Uterus (tissue), 4 donors: Measurements from ENCODE around the gene SLX4IP. TPM values are rescaled to one million over a fixed set of nuclear protein-coding genes. Genes with fewer than 3 reads are reported as not detected.

ENCODE experiments used
- DNase-seq, 2 donors: peaks; one replicate each; pipeline ENCODE4 v3.0.0-alpha.2; 2019 to 2020
- H3K27ac ChIP-seq, 2 donors: fragments of 200-600 bp; sonication (generic); 1 replicate in 1 of 2; 2 replicates in 1 of 2; pipeline ENCODE4 v1.5.1; 2016 to 2018
- H3K27me3 ChIP-seq, 2 donors: fragments of 200-600 bp; sonication (generic); one replicate each; pipeline ENCODE4 v1.5.1; 2018 to 2019; ENCODE audit warnings: control low read depth in 1 of 2
- H3K36me3 ChIP-seq, 2 donors: fragments of 200-600 bp; sonication (generic); one replicate each; pipeline ENCODE4 v1.5.1; 2019; ENCODE audit warnings: control low read depth in 1 of 2
- H3K4me1 ChIP-seq, 2 donors: fragments of 200-600 bp; sonication (generic); one replicate each; pipeline ENCODE4 v1.5.1; 2018 to 2019; ENCODE audit warnings: control low read depth in 1 of 2
- H3K4me3 ChIP-seq, 2 donors: fragments of 200-600 bp; sonication (generic); 1 replicate in 1 of 2; 2 replicates in 1 of 2; pipeline ENCODE4 v1.5.1; 2018 to 2019; ENCODE audit warnings: mild to moderate bottlenecking in 1 of 2
- H3K9me3 ChIP-seq, 2 donors: fragments of 200-600 bp; sonication (generic); one replicate each; pipeline ENCODE4 v1.5.1; 2019; ENCODE audit warnings: control low read depth in 1 of 2
- CTCF ChIP-seq, 4 experiments: fragments of 200-600 bp in 2 of 4; fragments of 450-650 bp in 2 of 4; sonication (generic) in 2 of 4; IDR thresholded peaks; one replicate each; pipeline ENCODE4 v1.5.1; 2016 to 2019; ENCODE audit warnings: antibody characterized with exemption in 4 of 4, mild to moderate bottlenecking in 2 of 4, moderate library complexity in 1 of 4
- POLR2A ChIP-seq, 2 donors: fragments of 450-650 bp; IDR thresholded peaks; one replicate each; pipeline ENCODE4 v1.6.1; 2016; ENCODE audit warnings: antibody characterized with exemption in 2 of 2, mild to moderate bottlenecking in 1 of 2, moderate library complexity in 1 of 2
- intact Hi-C: fragments of 100-400 bp; cut with DNase I; formaldehyde crosslinking; loops from one replicate; pipeline ENCODE4 v1.15.1; 2023; ENCODE audit warnings: low total_unique reads
- total RNA-seq, 4 donors: library from RNA; depleted of rRNA in 3 of 4; stranded (reverse); fragments of >200 nt in 3 of 4; gene quantifications; one replicate each; pipeline versions ENCODE4 v1.1.0 to v1.2.4, GENCODE V29; 2014 to 2023
- donor health status: DM: yes; HTN: yes; CAD: no.

Gene SLX4IP
- total RNA-seq, 4 donors from 2014 or later = 0.51 to 7.1 (median 2.0) TPM

GRCh38 chr20:10490257-10490656 lies 55.2 kb downstream of the SLX4IP start:
- H3K4me1 ChIP-seq = no peaks in the 10 kb centered on the region
- TF ChIP-seq CTCF (IDR thresholded peaks at IDR 0.05) (no peak), POLR2A (IDR thresholded peaks at IDR 0.05) (no peak)
- intact Hi-C loops = no loop called here
- DNase-seq = no peak
- no peaks in the 10 kb centered on the region for H3K36me3 ChIP-seq
- H3K27ac ChIP-seq = no peak overlapping the region
- no peaks in the 10 kb centered on the region for H3K9me3 ChIP-seq
- no peaks in the 10 kb centered on the region for H3K27me3 ChIP-seq
- H3K4me3 ChIP-seq = no peak overlapping the region

- Histone ChIP-seq H3K36me3 (no peaks in the 10 kb centered on the region), H3K27ac (no peak overlapping the region), H3K27me3 (no peaks in the 10 kb centered on the region), H3K4me1 (no peaks in the 10 kb centered on the region), H3K9me3 (no peaks in the 10 kb centered on the region), H3K4me3 (no peak overlapping the region)
- no peak for DNase-seq
- TF ChIP-seq CTCF (IDR thresholded peaks at IDR 0.05) (no peak), POLR2A (IDR thresholded peaks at IDR 0.05) (no peak)
- intact Hi-C loops = no loop called here
Measured at GRCh38 chr20:10490706-10491105, 55.6 kb downstream of the SLX4IP start.

- Histone ChIP-seq H3K9me3 (no peaks in the 10 kb centered on the region), H3K36me3 (no peaks in the 10 kb centered on the region), H3K27me3 (no peaks in the 10 kb centered on the region), H3K4me3 (no peak overlapping the region), H3K27ac (no peak overlapping the region), H3K4me1 (no peaks in the 10 kb centered on the region)
- intact Hi-C loops = no loop called here
- TF ChIP-seq POLR2A (IDR thresholded peaks at IDR 0.05) = no peak
- TF ChIP-seq CTCF (IDR thresholded peaks at IDR 0.05) = no peak
- DNase-seq = no peak
Measured at GRCh38 chr20:10492065-10492464, 57.0 kb downstream of the SLX4IP start.

GRCh38 chr20:10492844-10493243 lies 57.7 kb downstream of the SLX4IP start:
- no peaks in the 10 kb centered on the region for H3K4me1 ChIP-seq
- intact Hi-C loops = no loop called here
- H3K9me3 ChIP-seq = no peaks in the 10 kb centered on the region
- no peaks in the 10 kb centered on the region for H3K36me3 ChIP-seq
- DNase-seq = no peak
- H3K27ac ChIP-seq = no peak overlapping the region
- TF ChIP-seq CTCF (IDR thresholded peaks at IDR 0.05) (no peak), POLR2A (IDR thresholded peaks at IDR 0.05) (no peak)
- no peak overlapping the region for H3K4me3 ChIP-seq
- no peaks in the 10 kb centered on the region for H3K27me3 ChIP-seq

- no peak for TF ChIP-seq POLR2A (IDR thresholded peaks at IDR 0.05)
- TF ChIP-seq CTCF (IDR thresholded peaks at IDR 0.05) = no peak
Measured at GRCh38 chr20:10495173-10495572, 60.1 kb downstream of the SLX4IP start.

More at GRCh38 chr20:10495173-10495572, 60.1 kb downstream of the SLX4IP start:
- Histone ChIP-seq H3K4me1 (no peaks in the 10 kb centered on the region), H3K36me3 (no peaks in the 10 kb centered on the region), H3K9me3 (no peaks in the 10 kb centered on the region), H3K27me3 (no peaks in the 10 kb centered on the region), H3K27ac (no peak overlapping the region), H3K4me3 (no peak overlapping the region)
- no peak for DNase-seq
- intact Hi-C loops = no loop called here
